Loucy (cell line): Measurements from ENCODE around the gene CPA1.

Experiments used
- EZH2phosphoT487 ChIP-seq: fragments of 200-600 bp; IDR thresholded peaks from 2 replicates; pipeline ENCODE4 v1.6.1; 2018; ENCODE audit warnings: antibody characterized with exemption, mild to moderate bottlenecking, moderate library complexity, borderline replicate concordance
- TF ChIP-seq, protein P1 (sequence below): fragments of 200-600 bp; sonication (generic); conservative IDR thresholded peaks from 2 replicates; pipeline ENCODE4 v1.5.1; 2014; ENCODE audit warnings: mild to moderate bottlenecking, antibody characterized with exemption, low read length

DNA sequence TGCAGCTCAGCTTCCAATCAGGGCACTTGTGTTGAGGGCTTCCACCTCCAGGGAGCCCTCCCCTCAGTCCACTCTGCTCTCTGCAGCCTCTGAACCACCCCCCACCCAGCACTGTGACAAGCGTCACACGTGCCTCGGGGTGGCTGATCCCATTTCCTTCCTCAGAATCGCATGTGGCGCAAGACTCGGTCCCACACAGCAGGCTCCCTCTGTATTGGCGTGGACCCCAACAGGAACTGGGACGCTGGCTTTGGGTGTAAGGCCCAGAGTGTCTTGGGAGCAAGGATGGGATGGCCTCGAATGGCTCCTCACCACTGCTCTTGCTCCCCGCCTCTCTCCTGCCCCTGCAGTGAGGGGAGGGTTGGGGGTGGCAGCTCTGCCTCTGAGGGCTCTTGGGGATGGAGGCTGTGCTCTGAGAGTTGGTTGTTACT is 4.1 kb downstream of the CPA1 start:
- TF ChIP-seq, protein P1, sequence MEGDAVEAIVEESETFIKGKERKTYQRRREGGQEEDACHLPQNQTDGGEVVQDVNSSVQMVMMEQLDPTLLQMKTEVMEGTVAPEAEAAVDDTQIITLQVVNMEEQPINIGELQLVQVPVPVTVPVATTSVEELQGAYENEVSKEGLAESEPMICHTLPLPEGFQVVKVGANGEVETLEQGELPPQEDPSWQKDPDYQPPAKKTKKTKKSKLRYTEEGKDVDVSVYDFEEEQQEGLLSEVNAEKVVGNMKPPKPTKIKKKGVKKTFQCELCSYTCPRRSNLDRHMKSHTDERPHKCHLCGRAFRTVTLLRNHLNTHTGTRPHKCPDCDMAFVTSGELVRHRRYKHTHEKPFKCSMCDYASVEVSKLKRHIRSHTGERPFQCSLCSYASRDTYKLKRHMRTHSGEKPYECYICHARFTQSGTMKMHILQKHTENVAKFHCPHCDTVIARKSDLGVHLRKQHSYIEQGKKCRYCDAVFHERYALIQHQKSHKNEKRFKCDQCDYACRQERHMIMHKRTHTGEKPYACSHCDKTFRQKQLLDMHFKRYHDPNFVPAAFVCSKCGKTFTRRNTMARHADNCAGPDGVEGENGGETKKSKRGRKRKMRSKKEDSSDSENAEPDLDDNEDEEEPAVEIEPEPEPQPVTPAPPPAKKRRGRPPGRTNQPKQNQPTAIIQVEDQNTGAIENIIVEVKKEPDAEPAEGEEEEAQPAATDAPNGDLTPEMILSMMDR, result no peak
- no peak for TF ChIP-seq EZH2phosphoT487
